HG03432 (cell line): Measurements from ENCODE around the gene SPATS2L.
"Not testable (repeated sequence)": the region's sequence is repeated elsewhere in the genome, so short reads cannot be mapped to it uniquely, and the experiment has no call there.

Source experiments
- ATAC-seq: cut with Tn5 transposase; IDR thresholded peaks from one replicate; pipeline ENCODE4 v1.9.1; 2021; ENCODE audit warnings: mild to moderate bottlenecking, moderate library complexity; ENCODE audit not compliant: unreplicated experiment

The SPATS2L gene

GRCh38 chr2:200317975-200318374 lies 11.5 kb downstream of the SPATS2L start:
- no peak for ATAC-seq

DNA sequence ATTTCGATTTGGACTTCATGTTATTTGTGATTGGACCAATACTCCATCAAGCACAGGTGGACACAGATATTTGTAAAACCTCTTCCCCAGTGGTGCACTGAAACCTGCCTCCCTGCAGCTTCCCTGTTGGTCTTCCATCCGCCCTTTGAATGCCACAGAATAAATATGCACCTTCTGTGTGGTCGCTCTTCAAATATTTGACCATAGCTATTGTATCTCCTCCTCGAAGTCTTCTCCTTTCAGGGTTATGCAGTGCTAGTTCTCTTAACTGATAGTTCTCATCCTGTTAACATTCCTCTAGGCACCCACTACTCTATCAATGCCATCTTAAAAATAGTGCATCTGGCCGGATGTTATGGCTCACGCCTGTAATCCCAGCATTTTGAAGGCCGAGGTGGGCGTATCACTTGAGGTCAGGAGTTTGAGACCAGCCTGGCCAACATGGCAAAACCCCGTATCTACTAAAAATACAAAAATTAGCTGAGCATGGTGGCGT lies 12.5 kb downstream of the SPATS2L start:
- no peak for ATAC-seq

- no peak for ATAC-seq
These were observed 13.2 kb downstream of the SPATS2L start for GRCh38 chr2:200319548-200320337.

DNA sequence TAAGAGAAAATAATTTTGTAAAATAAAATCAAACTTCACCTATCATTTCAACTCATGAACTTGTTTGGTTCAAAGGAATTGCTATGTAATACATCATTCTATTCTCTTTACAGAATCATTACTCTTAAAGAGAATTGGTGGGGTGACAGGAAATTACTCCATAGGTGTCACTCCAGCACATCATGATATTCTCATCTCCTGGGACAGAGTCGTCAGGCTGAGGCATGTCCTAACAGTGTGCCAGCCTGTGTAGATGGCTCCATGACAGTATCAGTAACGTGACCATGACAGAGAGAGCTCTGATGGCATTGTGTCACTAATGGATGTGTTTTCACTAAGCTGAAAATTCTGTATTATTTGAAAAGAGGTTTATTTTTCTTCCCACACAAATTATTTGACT lies 13.9 kb downstream of the SPATS2L start:
- no peak for ATAC-seq

GRCh38 chr2:200320991-200321390 lies 14.5 kb downstream of the SPATS2L start:
- ATAC-seq, result no peak

DNA sequence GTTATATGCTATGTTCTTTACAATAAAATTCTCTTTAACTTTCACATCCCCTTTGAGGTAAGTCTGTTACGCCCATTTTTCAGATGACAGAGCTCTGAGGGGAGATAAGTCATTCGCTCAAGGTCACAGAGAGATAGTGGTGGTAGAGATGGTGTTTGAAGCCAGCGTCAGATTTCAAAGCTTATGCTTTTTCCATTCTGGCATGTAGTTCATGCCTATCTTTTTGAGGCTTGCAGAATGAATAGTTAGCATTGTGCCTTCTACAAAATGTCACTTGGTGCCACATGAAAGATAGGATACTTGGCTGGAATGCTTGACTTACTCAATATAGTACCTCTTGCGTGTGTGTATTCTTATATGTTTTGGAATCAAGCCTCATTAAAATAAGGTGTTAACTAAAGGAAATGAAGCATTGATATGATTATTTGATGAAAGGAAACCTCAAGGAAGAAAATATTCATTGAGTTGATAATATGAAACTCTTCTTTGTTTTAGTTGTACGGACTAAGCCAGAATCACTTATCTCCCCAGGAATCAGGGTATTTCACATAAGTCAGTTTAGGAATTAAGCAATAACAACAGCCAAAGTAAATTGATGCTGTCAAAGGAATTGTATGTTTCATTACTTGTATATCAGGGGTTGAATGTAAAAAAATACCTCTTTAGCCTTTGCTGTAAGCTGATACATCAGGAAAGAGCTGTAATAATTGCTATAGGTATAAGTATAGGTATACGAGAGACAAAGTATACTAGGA lies 15.5 kb downstream of the SPATS2L start:
- ATAC-seq, result no peak

- ATAC-seq, result no peak
These were observed 16.1 kb downstream of the SPATS2L start for GRCh38 chr2:200322607-200323006.

DNA sequence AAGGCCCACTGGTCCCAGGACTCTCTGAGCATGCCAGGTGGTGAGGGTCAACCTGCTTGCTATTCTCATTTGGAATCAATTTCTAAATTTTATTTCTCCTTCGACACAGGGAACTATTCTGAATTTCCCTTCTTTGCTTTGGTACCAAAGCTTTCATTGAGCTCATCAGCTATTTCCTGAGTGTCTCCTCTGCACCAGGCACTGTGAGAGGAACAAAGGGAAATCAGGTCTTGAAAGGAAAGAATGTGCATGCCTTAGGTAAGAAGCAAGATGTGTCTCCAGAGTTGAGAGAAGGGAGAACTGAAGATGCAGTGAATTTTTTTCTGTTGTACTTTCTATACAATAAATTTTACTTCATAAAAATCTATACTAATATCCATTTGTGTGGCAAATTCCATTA lies 17.9 kb downstream of the SPATS2L start:
- no peak for ATAC-seq

- no peak for ATAC-seq
These were observed 22.9 kb downstream of the SPATS2L start for GRCh38 chr2:200329384-200329783.

DNA sequence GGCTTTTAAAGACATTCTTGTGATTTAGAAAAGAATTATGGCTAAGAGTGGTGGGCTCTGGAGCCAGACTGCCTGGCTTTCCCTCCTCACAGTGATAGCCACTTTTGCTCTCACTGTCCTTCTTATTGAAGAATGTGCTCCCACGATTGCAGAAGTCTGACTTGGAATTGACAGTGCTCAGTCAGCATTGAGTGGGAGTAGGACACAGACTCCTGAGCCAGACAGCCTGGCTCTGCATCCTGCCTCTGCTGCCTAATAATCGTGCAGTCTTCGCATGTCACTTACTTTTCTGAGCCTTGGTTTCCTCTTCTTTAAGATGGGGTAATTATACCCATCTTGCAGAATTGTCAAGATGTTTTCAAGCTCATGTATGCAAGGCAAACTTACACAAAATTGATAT lies 23.3 kb downstream of the SPATS2L start:
- no peak for ATAC-seq

DNA sequence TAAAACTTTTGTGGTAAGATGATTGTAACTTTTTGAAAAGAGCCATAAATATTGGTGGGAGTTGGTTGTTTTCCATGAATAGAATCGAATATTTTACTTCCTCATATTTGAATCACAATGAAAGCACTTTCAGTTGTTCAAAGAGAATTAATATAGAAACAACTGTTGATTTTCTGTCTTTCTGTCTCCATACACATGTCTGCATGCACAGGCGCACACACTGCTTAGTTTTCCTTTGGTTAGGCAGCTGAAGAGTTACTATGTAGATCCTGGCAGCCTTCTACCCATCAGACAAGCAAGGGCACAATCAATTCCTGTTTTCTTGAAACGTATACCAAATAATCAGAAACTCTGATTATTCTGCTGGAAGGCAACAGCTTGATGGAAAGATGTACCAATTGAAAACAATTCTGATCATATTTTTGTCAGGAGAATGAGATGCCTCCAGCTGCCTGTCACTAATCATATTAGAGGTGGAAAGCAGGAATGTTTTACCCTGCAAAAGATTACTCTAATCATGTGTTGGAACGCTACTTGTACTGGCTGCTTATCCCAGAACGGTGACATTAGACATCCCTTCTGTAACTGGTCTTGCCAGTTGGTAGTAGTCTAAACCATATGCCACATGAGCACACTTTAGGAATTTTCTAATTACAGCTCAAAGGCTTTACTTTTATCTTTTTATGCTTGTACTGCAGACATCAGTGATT lies 24.0 kb downstream of the SPATS2L start:
- ATAC-seq, result no peak

DNA sequence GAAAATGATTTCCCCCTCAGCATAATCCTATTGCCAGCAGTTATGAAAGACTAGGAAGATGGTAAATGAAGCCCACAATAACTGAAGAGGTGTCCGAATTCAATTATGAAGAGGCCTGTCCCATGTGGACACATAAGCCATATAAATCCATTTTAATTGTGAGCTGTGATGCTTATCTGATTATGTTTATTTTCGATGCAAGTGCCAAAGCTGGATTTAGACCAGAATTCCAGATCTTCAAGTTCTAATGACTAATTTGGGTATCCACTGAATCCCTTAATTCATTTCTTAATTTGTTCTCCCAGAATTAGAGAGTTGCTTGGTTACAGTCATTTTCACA lies 24.5 kb downstream of the SPATS2L start:
- no peak for ATAC-seq

GRCh38 chr2:200335657-200336056 lies 29.2 kb downstream of the SPATS2L start:
- ATAC-seq, result no peak

DNA sequence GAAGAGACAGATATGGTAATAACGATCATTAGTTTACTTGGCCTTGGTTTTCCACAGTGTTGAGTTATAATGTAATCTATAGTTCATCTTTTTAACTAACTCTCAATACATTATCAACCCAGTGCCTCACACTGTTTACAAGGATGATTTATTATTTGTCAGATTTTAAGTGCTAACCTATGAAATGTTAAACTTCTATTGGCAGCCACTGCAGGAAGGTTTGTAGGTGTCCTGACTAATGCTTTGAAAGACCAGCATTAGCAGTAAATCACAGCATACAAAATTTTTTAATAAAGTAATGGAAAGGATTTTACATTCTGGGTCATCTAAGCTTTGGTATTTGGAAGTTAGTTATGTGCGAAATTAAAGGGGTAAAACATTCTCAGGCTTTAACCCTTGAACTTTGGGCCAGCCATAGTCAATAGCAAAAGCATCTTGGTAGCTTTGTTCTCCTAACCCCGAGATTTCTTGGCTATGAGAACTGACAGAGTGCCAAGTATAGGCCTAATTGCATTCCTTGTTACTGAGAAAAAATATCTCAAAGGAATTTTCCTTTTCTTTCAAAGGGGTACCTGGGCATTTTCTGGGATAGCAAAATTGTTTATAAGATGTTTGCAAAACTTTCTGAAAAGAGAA lies 30.6 kb downstream of the SPATS2L start:
- no peak for ATAC-seq

GRCh38 chr2:200337621-200338020 lies 31.1 kb downstream of the SPATS2L start:
- no peak for ATAC-seq

GRCh38 chr2:200338692-200339091 lies 32.2 kb downstream of the SPATS2L start:
- no peak for ATAC-seq

- ATAC-seq, result no peak
These were observed 34.2 kb downstream of the SPATS2L start for GRCh38 chr2:200340508-200341224.

DNA sequence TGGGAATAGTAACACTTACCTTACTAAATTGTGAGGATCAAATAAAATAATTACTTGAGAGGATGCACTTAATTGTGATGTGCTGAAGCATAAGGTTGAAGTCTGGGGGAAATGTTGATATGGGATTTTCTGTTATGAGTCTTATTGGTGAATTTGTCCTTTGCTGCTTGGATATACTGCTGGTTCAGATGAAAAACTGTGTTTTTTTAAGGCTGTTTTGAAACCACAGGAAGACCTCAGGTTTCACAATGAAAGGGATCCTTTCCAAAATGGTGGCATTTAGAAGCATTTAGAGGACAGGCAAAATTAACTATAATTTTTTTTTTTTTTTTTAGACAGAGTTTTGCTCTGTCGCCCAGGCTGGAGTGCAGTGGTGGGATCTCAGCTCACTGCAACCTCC lies 34.9 kb downstream of the SPATS2L start:
- no peak for ATAC-seq

- ATAC-seq, result no peak
These were observed 35.7 kb downstream of the SPATS2L start for GRCh38 chr2:200342235-200342634.

DNA sequence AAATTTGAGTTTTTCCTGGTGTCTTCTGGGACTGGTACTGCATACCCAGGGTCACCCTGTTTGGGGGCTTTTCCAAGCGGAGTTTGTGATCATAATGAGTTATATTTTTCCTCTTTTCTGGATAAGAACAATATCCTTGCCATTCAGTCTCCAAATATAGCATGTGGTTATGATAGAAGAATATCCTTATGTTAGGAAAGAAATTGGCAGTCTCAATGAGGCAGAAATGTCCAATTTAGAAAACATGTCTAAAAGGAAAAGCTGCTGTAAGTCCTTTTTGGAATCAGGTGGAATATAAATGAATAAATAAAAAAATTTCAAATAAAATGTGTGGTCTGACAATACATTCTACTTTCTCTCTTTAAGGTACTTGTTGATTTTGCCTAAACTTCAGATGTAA lies 36.2 kb downstream of the SPATS2L start:
- ATAC-seq, result no peak

GRCh38 chr2:200344202-200344601 lies 37.7 kb downstream of the SPATS2L start:
- ATAC-seq, result not testable (repeated sequence)
